ENCODE measurements around the gene FMO5.
"Not testable (repeated sequence)": the region's sequence is repeated elsewhere in the genome, so short reads cannot be mapped to it uniquely, and the experiment has no call there.

- TF ChIP-seq CTCF (IDR thresholded peaks at IDR 0.05; ENCODE audit: low read depth, low read length, poor library complexity, severe bottlenecking); EZH2phosphoT487 (IDR thresholded peaks at IDR 0.05; ENCODE audit: borderline replicate concordance, low read length): not testable (repeated sequence)
These were observed 8.8 kb upstream of the FMO5 start for GRCh38 chr1:147233903-147234302.
